OCI-LY7 (cell line): ENCODE measurements around the gene GRB10. TPM values are rescaled to one million over a fixed set of nuclear protein-coding genes. Genes with fewer than 3 reads are reported as not detected.

Experiments
- BruUV-seq: library from RNA; stranded (reverse); fragments of 400-500 nt; replicated peaks from 2 replicates; lab custom pipeline; 2021; lab: Mats Ljungman, UMichigan
- CTCF ChIA-PET: fragments of 300-600 bp; sonication (Branson Sonifier 250); formaldehyde crosslinking; loops from one replicate; lab custom pipeline; 2022; ENCODE audit warnings: antibody characterized with exemption; ENCODE audit not compliant: unreplicated experiment; lab: Charles Lee
- POLR2A ChIA-PET: fragments of 300-600 bp; sonication (Branson Sonifier 250); formaldehyde crosslinking; loops from one replicate; lab custom pipeline; 2022; ENCODE audit warnings: antibody characterized with exemption; lab: Charles Lee
- DNase-seq: peaks from one replicate; pipeline ENCODE4 v3.0.0-alpha.2; 2015; ENCODE audit warnings: low spot score
- H2AFZ ChIP-seq: fragments of 200-600 bp; sonication (generic), shearing (Covaris generic); 2 replicates; pipeline ENCODE4 v1.6.1; 2014; ENCODE audit warnings: mild to moderate bottlenecking, antibody characterized with exemption, low read length, moderate library complexity
- H3K27ac ChIP-seq: fragments of 200-600 bp; sonication (generic); 2 replicates; pipeline ENCODE4 v1.5.1; 2014; ENCODE audit warnings: mixed run types, low read depth, mild to moderate bottlenecking, moderate library complexity, low read length, inconsistent platforms; ENCODE audit not compliant: poor library complexity, severe bottlenecking
- H3K36me3 ChIP-seq: fragments of 200-600 bp; sonication (generic); 2 replicates; pipeline ENCODE4 v1.6.1; 2014; ENCODE audit warnings: mild to moderate bottlenecking, antibody characterized with exemption, low read length, moderate library complexity, mixed read lengths; ENCODE audit not compliant: insufficient read depth
- H3K4me1 ChIP-seq: fragments of 200-600 bp; sonication (generic); 2 replicates; pipeline ENCODE4 v1.5.1; 2014; ENCODE audit warnings: mild to moderate bottlenecking, low read length; ENCODE audit not compliant: insufficient read depth, poor library complexity, severe bottlenecking
- H3K4me2 ChIP-seq: fragments of 200-600 bp; sonication (generic); 2 replicates; pipeline ENCODE4 v1.6.1; 2014; ENCODE audit warnings: mild to moderate bottlenecking, low read length
- H3K4me3 ChIP-seq: fragments of 200-600 bp; sonication (generic); 2 replicates; pipeline ENCODE4 v1.5.1; 2014; ENCODE audit warnings: mild to moderate bottlenecking, low read depth, low read length; ENCODE audit not compliant: poor library complexity, severe bottlenecking
- H3K79me2 ChIP-seq: fragments of 200-600 bp; sonication (generic); 2 replicates; pipeline ENCODE4 v1.6.1; 2016; ENCODE audit warnings: low read depth, mild to moderate bottlenecking, low read length, moderate library complexity, mixed read lengths; ENCODE audit not compliant: insufficient read depth
- H3K9me2 ChIP-seq: fragments of 200-600 bp; sonication (generic); 2 replicates; pipeline ENCODE4 v1.6.1; 2016; ENCODE audit warnings: mild to moderate bottlenecking, low read length, mixed read lengths; ENCODE audit not compliant: insufficient read depth
- H3K9me3 ChIP-seq: fragments of 200-600 bp; sonication (generic); 2 replicates; pipeline ENCODE4 v1.6.1; 2014; ENCODE audit warnings: mild to moderate bottlenecking, mixed run types, low read length, mixed read lengths
- H4K20me1 ChIP-seq: fragments of 200-600 bp; sonication (generic); 2 replicates; pipeline ENCODE4 v1.6.1; 2014; ENCODE audit warnings: mild to moderate bottlenecking, antibody characterized with exemption, low read length, moderate library complexity, mixed read lengths; ENCODE audit not compliant: insufficient read depth
- EZH2phosphoT487 ChIP-seq: fragments of 200-600 bp; sonication (generic); IDR thresholded peaks from 2 replicates; pipeline ENCODE4 v1.6.1; 2018; ENCODE audit warnings: low read depth, borderline replicate concordance, mild to moderate bottlenecking, mixed run types, antibody characterized with exemption, low read length, moderate library complexity, mixed read lengths
- intact Hi-C: fragments of 100-400 bp; cut with micrococcal nuclease; formaldehyde crosslinking; loops from one replicate; pipeline ENCODE4 v1.10.0; 2022; ENCODE audit not compliant: unreplicated experiment
- total RNA-seq, 2 experiments: library from RNA; depleted of rRNA in 1 of 2; stranded (reverse); fragments of >200 nt in 1 of 2; shearing (Covaris generic) in 1 of 2; gene quantifications; 2 replicates each; pipeline ENCODE4 v1.2.3, GENCODE V29; 2014 to 2022
- TF ChIP-seq, protein P1 (sequence below): fragments of 200-600 bp; sonication (generic); conservative IDR thresholded peaks from 2 replicates; pipeline ENCODE4 v1.5.1; 2014; ENCODE audit warnings: mild to moderate bottlenecking, antibody characterized with exemption, low read length, moderate library complexity, mixed read lengths

The GRB10 gene
- total RNA-seq, 2 experiments from 2014 or later = not detected

DNA sequence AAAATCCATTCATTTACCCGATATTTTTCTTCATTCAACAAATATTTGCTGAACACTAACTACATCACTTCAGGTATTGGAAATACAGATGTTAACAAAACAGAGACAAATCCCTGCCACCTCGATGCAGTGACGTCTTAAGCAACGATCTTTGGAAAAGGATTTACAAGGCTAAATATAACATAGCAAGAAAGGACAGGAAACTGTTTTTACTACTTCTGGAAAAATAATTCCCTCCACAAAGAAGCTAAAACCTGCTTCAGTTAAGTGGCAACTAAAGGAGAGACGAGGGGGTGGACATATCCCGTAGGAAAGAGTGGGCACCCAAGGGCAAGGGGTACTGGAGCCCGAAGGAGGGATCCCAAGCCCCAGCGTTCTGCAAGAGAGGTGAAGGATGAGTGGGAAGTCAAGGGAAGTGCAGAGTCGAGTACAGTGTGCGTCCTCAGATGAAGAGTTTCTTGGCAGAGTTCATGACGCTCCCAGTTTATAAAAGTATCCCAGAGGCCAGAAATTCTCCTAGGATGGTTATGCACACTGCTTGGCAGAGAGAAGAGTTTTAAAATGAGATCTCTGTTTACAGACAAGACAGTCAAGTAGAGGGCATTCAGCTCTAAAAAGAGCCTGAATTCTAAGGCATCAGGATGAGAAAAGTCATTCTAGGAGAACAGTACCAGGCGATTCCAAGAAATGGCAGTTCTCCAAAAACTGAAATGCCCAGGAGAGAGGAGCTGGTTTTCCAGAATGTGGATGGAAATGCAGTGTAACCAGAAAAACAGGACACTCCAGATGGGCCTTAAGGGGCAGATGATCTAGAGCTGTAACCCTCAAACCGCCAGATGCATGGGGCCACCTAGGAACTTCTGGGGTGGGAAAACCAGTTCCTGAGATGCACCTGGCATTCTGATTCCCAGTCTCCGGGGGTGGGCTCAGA lies 97.3 kb downstream of the GRB10 start:
- DNase-seq = no peak
- Histone ChIP-seq H3K4me3 (no peak overlapping the region), H3K4me2 (no peak overlapping the region), H4K20me1 (no peaks in the 10 kb centered on the region), H2AFZ (no peak overlapping the region), H3K36me3 (no peaks in the 10 kb centered on the region), H3K4me1 (no peaks in the 10 kb centered on the region), H3K9me2 (no peaks in the 10 kb centered on the region), H3K27ac (no peak overlapping the region), H3K9me3 (no peaks in the 10 kb centered on the region), H3K79me2 (no peaks in the 10 kb centered on the region)
- TF ChIP-seq, protein P1, sequence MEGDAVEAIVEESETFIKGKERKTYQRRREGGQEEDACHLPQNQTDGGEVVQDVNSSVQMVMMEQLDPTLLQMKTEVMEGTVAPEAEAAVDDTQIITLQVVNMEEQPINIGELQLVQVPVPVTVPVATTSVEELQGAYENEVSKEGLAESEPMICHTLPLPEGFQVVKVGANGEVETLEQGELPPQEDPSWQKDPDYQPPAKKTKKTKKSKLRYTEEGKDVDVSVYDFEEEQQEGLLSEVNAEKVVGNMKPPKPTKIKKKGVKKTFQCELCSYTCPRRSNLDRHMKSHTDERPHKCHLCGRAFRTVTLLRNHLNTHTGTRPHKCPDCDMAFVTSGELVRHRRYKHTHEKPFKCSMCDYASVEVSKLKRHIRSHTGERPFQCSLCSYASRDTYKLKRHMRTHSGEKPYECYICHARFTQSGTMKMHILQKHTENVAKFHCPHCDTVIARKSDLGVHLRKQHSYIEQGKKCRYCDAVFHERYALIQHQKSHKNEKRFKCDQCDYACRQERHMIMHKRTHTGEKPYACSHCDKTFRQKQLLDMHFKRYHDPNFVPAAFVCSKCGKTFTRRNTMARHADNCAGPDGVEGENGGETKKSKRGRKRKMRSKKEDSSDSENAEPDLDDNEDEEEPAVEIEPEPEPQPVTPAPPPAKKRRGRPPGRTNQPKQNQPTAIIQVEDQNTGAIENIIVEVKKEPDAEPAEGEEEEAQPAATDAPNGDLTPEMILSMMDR = no peak
- TF ChIP-seq EZH2phosphoT487 = no peak
- CTCF ChIA-PET = interaction anchor here (0.6 kb wide), 1 partner anchor 26 kb away, joined by 3 read pairs; no protein-coding TSS in a partner anchor
- BruUV-seq = no TSS peak
- intact Hi-C loops = no loop called here
- POLR2A ChIA-PET = no interaction called here

DNA sequence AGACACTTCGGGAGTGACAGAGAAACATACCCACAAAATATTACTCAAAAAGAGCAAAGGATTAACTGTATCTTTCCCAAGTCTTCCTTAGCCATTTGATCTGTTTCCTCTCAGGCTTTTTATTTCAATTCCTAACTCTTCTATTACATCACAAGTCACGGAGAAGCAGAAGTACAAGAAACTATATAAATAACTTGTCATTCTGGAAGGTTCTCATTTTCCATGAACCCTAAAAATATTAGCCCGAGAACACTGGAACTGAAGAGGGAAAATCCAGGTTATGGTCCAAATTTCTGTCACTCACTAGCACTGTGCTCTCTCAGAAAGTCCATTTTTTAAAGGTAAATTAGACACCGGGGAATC lies 98.0 kb downstream of the GRB10 start:
- Histone ChIP-seq H2AFZ (no peak overlapping the region), H3K4me3 (no peak overlapping the region), H3K9me3 (no peaks in the 10 kb centered on the region), H3K36me3 (no peaks in the 10 kb centered on the region), H3K4me2 (no peak overlapping the region), H3K9me2 (no peaks in the 10 kb centered on the region), H3K27ac (no peak overlapping the region), H3K79me2 (no peaks in the 10 kb centered on the region), H4K20me1 (no peaks in the 10 kb centered on the region), H3K4me1 (no peaks in the 10 kb centered on the region)
- DNase-seq = no peak
- CTCF ChIA-PET = interaction anchor here (0.6 kb wide), 1 partner anchor 25 kb away, joined by 3 read pairs; no protein-coding TSS in a partner anchor
- intact Hi-C loops = no loop called here
- POLR2A ChIA-PET = no interaction called here
- BruUV-seq = no TSS peak
- TF ChIP-seq, protein P1 = no peak
- no peak for TF ChIP-seq EZH2phosphoT487
